Measurements from ENCODE around the gene KLF9.
A peak's percentile ranks its signal among the peaks of the same experiment; 100 is the strongest.
"Not testable (repeated sequence)": the region's sequence is repeated elsewhere in the genome, so short reads cannot be mapped to it uniquely, and the experiment has no call there.

KLF9 gene

DNA sequence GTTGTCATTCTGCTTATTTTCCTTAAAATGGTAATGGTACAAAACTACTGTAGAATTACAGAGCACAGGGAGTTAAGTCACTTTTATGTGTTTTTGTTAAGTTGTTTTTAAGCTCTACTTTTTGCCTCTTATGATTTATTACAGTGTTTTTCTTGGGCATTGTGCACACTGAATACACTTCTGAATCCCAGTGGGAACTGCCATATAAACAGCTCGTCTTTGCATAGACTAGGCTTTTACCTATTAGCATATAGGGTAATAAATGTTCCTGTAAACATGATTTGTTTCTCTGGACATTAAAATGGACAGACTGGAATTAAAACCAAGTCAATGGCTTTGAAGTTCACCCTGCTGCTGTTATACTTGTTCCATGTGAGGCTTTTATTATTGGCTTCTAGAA lies 12.2 kb downstream of the KLF9 start:
- H3K27ac ChIP-seq: no peak overlapping the region
- TF ChIP-seq ZFX (IDR thresholded peaks at IDR 0.05): no peak
- TF ChIP-seq, protein P1, sequence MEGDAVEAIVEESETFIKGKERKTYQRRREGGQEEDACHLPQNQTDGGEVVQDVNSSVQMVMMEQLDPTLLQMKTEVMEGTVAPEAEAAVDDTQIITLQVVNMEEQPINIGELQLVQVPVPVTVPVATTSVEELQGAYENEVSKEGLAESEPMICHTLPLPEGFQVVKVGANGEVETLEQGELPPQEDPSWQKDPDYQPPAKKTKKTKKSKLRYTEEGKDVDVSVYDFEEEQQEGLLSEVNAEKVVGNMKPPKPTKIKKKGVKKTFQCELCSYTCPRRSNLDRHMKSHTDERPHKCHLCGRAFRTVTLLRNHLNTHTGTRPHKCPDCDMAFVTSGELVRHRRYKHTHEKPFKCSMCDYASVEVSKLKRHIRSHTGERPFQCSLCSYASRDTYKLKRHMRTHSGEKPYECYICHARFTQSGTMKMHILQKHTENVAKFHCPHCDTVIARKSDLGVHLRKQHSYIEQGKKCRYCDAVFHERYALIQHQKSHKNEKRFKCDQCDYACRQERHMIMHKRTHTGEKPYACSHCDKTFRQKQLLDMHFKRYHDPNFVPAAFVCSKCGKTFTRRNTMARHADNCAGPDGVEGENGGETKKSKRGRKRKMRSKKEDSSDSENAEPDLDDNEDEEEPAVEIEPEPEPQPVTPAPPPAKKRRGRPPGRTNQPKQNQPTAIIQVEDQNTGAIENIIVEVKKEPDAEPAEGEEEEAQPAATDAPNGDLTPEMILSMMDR (conservative IDR thresholded peaks at IDR 0.05): no peak

DNA sequence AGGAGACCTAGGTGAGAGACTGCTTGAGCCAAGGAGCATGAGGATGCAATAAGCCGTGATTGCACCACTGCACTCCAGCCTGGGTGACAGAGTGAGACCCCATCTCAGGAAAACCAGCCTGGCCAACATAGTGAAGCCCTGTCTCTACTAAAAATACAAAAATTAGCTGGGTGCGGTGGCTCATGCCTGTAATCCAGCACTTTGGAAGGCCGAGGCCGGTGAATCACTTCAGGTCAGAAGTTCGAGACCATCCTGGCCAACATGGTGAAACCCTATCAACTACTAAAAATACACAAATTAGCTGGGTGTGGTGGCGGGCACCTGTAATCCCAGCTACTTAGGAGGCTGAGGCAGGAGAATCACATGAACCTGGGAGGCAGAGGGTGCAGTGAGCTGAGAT lies 13.2 kb downstream of the KLF9 start:
- not testable (repeated sequence) for H3K27ac ChIP-seq

DNA sequence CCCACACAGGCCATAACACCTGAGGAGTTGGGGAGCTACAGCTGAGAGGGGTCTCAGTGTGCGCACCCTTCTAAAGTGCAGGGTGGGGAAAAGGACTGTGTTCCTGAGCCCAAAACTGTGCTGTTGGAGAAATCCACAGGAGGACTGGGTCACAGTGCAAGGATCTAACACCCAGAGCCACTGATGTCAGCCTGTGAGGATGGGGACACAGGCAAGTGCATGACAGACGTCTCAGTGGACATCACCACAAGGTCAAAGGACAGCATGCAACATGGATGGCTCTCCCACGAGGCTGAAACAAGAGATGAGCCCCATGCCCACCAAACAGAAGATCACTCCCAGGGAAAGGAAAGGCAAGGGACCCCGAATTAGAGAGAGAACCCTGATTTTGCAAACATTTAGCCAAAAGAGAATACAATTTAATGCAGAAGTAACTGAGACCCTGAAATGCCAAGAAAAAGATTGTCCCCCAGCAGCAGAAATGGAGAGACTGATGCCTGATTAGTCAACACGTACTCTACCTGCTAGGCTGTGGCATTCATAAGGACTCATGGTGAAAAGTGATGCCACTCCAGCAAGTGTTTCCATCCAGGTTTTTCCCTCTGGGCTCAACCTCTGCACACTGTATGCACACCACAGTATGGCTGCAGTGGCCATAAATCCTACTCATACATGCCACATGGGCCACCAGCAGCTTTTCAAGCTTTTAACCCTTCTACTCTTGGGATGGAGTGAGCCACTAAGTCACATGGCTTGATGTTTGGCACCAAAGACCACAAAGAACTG lies 14.2 kb downstream of the KLF9 start:
- TF ChIP-seq, protein P1 (conservative IDR thresholded peaks at IDR 0.05): no peak
- TF ChIP-seq ZFX (IDR thresholded peaks at IDR 0.05): no peak

DNA sequence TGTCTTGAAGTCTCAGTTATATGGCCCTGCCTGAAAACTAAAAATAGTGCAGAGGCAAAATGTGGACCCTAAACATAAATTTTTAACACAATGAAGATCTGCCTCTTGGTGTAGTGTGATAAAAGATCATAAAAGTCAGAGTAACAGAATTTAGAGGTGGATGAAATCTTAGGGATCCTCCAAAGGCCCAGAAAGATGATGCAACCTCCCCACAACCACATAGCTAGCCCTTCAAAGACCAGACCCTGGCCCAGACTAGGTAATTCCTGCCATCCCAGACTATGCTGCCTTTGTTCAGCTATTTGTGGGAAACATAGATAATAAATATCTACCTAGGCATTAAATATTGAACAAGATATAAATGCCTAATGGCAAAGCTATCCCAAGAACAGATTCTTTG lies 15.3 kb downstream of the KLF9 start:
- TF ChIP-seq, protein P1 (conservative IDR thresholded peaks at IDR 0.05): no peak
- no peak for TF ChIP-seq ZFX (IDR thresholded peaks at IDR 0.05)
- H3K27ac ChIP-seq: no peak overlapping the region

More for the DNA sequence above, 14.2 kb downstream of the KLF9 start:
- no peak overlapping the region for H3K27ac ChIP-seq

DNA sequence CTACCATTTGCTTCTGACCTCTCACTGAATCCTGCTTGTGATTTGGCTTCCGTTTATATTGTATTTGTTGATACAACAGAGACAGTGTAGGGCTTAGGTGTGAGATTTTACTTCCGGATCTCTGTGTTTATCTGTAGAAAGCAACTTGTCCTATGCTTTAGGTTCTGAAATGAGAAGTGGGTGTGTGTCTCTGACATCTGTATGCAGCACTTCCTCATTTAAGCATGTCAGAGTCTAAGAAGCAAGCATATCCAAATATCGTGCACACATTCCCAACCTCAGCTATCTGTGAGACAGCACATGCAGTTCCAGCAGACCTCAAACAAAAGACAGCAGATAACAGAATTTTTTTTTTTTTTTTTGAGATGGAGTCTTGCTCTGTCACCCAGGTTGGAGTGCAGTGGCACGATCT lies 16.3 kb downstream of the KLF9 start:
- H3K27ac ChIP-seq: peak overlapping the region; percentile 28; the same call in 1 of the 2 replicates
- TF ChIP-seq, protein P1 (conservative IDR thresholded peaks at IDR 0.05): no peak
- no peak for TF ChIP-seq ZFX (IDR thresholded peaks at IDR 0.05)

DNA sequence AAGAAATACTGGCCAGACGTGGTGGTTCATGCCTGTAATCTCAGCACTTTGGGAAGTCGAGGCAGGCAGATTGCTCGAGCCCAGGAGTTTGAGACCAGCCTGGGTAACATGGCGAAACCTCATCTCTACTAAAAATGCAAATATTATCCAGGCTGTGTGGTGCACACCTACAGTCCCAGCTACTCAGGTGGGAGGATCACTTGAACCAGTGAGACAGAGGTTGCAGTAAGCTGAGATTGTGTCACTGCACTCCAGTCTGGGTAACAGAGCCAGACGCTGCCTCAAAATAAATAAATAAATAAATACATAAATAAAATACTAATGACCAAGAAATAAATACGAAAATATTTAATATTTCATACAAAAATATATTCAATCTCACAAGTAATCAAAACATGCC lies 18.8 kb downstream of the KLF9 start:
- TF ChIP-seq, protein P1 (conservative IDR thresholded peaks at IDR 0.05): no peak
- TF ChIP-seq ZFX (IDR thresholded peaks at IDR 0.05): no peak

DNA sequence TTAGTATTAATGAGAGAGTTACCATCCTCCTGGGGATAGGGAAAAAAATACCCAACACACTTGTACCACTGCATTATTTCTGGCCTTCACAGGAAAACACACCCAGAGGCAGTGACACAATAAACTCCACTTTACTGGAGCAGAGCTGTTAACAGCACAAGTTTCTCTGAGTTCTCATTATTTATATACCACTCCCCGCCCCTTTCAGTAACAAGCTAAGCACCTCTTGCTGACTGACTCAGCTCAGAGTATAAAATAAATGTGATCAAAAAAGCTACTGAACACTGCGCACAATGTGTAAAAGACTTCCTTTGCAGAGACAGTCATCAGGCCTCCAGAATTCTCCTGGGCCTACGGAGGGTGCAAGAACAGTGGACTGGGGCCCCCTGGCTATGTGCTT lies 21.6 kb downstream of the KLF9 start:
- no peak overlapping the region for H3K27ac ChIP-seq
- TF ChIP-seq ZFX (IDR thresholded peaks at IDR 0.05): no peak
- TF ChIP-seq, protein P1 (conservative IDR thresholded peaks at IDR 0.05): no peak

More for the DNA sequence above, 18.8 kb downstream of the KLF9 start:
- H3K27ac ChIP-seq: no peak overlapping the region

DNA sequence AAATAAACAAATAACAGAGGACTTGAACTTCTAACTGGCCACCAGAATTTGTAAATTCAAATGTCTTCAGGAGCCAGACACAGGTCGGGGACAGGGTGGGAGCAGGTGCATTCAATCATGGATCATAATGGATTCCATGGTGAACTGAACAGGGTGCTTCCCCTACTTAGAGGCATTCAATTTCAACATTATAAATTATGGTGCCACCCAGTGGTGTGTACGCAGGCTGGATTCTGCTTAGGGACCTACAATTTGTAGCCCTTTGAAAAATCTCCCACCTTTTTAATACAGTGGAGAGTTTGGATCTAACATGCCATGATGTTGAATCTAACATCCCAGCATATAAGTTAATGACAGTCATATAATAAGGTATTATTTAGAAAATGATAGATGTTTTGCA lies 22.3 kb downstream of the KLF9 start:
- H3K27ac ChIP-seq: no peak overlapping the region
- no peak for TF ChIP-seq ZFX (IDR thresholded peaks at IDR 0.05)
- TF ChIP-seq, protein P1 (conservative IDR thresholded peaks at IDR 0.05): peak; percentile 38
